Measurements from ENCODE around the gene MIPOL1. TPM values are rescaled to one million over a fixed set of nuclear protein-coding genes. Genes with fewer than 3 reads are reported as not detected.
"Not testable (repeated sequence)": the region's sequence is repeated elsewhere in the genome, so short reads cannot be mapped to it uniquely, and the experiment has no call there.

The MIPOL1 gene
- total RNA-seq, 2 donors from 2014 or later, result 0.67 to 1.5 TPM

GRCh38 chr14:37270629-37271028 lies 72.9 kb downstream of the MIPOL1 start:
- Mint-ChIP-seq H3K4me1 (no peaks in the 10 kb centered on the region), H3K27me3 (no peaks in the 10 kb centered on the region), H3K4me3 (no peak overlapping the region), H3K27ac (no peak overlapping the region), H3K36me3 (ENCODE audit: low read depth) (no peaks in the 10 kb centered on the region), H3K9me3 (no peaks in the 10 kb centered on the region)
- ATAC-seq (replicated peaks), result no peak

GRCh38 chr14:37272569-37272968 lies 74.8 kb downstream of the MIPOL1 start:
- no peak for ATAC-seq (replicated peaks)
- Mint-ChIP-seq H3K27ac (no peak overlapping the region), H3K9me3 (no peaks in the 10 kb centered on the region), H3K4me1 (no peaks in the 10 kb centered on the region), H3K27me3 (no peaks in the 10 kb centered on the region), H3K4me3 (no peak overlapping the region), H3K36me3 (ENCODE audit: low read depth) (no peaks in the 10 kb centered on the region)

GRCh38 chr14:37274652-37275051 lies 76.9 kb downstream of the MIPOL1 start:
- no peaks in the 10 kb centered on the region for H3K9me3 Mint-ChIP-seq
- H3K27me3 Mint-ChIP-seq, result no peaks in the 10 kb centered on the region
- no peak for ATAC-seq (replicated peaks)
- no peak overlapping the region for H3K4me3 Mint-ChIP-seq
- no peaks in the 10 kb centered on the region for H3K36me3 Mint-ChIP-seq (ENCODE audit: low read depth)
- no peaks in the 10 kb centered on the region for H3K4me1 Mint-ChIP-seq
- no peak overlapping the region for H3K27ac Mint-ChIP-seq

- no peak overlapping the region for H3K27ac Mint-ChIP-seq
- H3K4me3 Mint-ChIP-seq, result no peak overlapping the region
- H3K27me3 Mint-ChIP-seq, result no peaks in the 10 kb centered on the region
- H3K9me3 Mint-ChIP-seq, result no peaks in the 10 kb centered on the region
- ATAC-seq (replicated peaks), result no peak
- H3K36me3 Mint-ChIP-seq (ENCODE audit: low read depth), result no peaks in the 10 kb centered on the region
- H3K4me1 Mint-ChIP-seq, result no peaks in the 10 kb centered on the region
These were observed 78.2 kb downstream of the MIPOL1 start for GRCh38 chr14:37275963-37276362.

- no peaks in the 10 kb centered on the region for H3K4me1 Mint-ChIP-seq
- H3K27ac Mint-ChIP-seq, result no peak overlapping the region
- no peak overlapping the region for H3K4me3 Mint-ChIP-seq
- no peaks in the 10 kb centered on the region for H3K27me3 Mint-ChIP-seq
- no peaks in the 10 kb centered on the region for H3K9me3 Mint-ChIP-seq
- H3K36me3 Mint-ChIP-seq (ENCODE audit: low read depth), result no peaks in the 10 kb centered on the region
- ATAC-seq (replicated peaks), result no peak
These were observed 81.2 kb downstream of the MIPOL1 start for GRCh38 chr14:37278636-37279538.

GRCh38 chr14:37279818-37280217 lies 82.1 kb downstream of the MIPOL1 start:
- Mint-ChIP-seq H3K4me1 (no peaks in the 10 kb centered on the region), H3K27ac (no peak overlapping the region), H3K27me3 (no peaks in the 10 kb centered on the region), H3K4me3 (no peak overlapping the region), H3K9me3 (no peaks in the 10 kb centered on the region), H3K36me3 (ENCODE audit: low read depth) (no peaks in the 10 kb centered on the region)
- ATAC-seq (replicated peaks), result no peak

GRCh38 chr14:37284760-37285159 lies 87.0 kb downstream of the MIPOL1 start:
- H3K9me3 Mint-ChIP-seq, result no peaks in the 10 kb centered on the region
- H3K27me3 Mint-ChIP-seq, result no peaks in the 10 kb centered on the region
- no peak overlapping the region for H3K4me3 Mint-ChIP-seq
- ATAC-seq (replicated peaks), result no peak
- H3K36me3 Mint-ChIP-seq (ENCODE audit: low read depth), result no peaks in the 10 kb centered on the region
- no peaks in the 10 kb centered on the region for H3K4me1 Mint-ChIP-seq
- H3K27ac Mint-ChIP-seq, result no peak overlapping the region

- Mint-ChIP-seq H3K4me3 (no peak overlapping the region), H3K4me1 (no peaks in the 10 kb centered on the region), H3K27me3 (no peaks in the 10 kb centered on the region), H3K9me3 (no peaks in the 10 kb centered on the region), H3K27ac (no peak overlapping the region), H3K36me3 (ENCODE audit: low read depth) (no peaks in the 10 kb centered on the region)
- ATAC-seq (replicated peaks), result no peak
These were observed 87.5 kb downstream of the MIPOL1 start for GRCh38 chr14:37285220-37285619.

- H3K4me1 Mint-ChIP-seq, result no peaks in the 10 kb centered on the region
- ATAC-seq (replicated peaks), result no peak
- no peaks in the 10 kb centered on the region for H3K27me3 Mint-ChIP-seq
- peaks cover 9% of the 10 kb centered on the region for H3K9me3 Mint-ChIP-seq
- H3K4me3 Mint-ChIP-seq, result no peak overlapping the region
- H3K27ac Mint-ChIP-seq, result no peak overlapping the region
- no peaks in the 10 kb centered on the region for H3K36me3 Mint-ChIP-seq (ENCODE audit: low read depth)
These were observed 92.0 kb downstream of the MIPOL1 start for GRCh38 chr14:37289688-37290087.

- not testable (repeated sequence) for H3K27me3 Mint-ChIP-seq; H3K27ac Mint-ChIP-seq; H3K4me3 Mint-ChIP-seq; H3K4me1 Mint-ChIP-seq; H3K36me3 Mint-ChIP-seq (ENCODE audit: low read depth); ATAC-seq (replicated peaks)
- H3K9me3 Mint-ChIP-seq, result peaks cover 11% of the 10 kb centered on the region
These were observed 97.5 kb downstream of the MIPOL1 start for GRCh38 chr14:37295262-37295661.

- no peaks in the 10 kb centered on the region for H3K36me3 Mint-ChIP-seq (ENCODE audit: low read depth)
- peaks cover 15% of the 10 kb centered on the region for H3K9me3 Mint-ChIP-seq
These were observed 113.5 kb downstream of the MIPOL1 start for GRCh38 chr14:37311252-37311651.

GRCh38 chr14:37318938-37319337 lies 121.2 kb downstream of the MIPOL1 start:
- Mint-ChIP-seq H3K27me3 (no peaks in the 10 kb centered on the region), H3K9me3 (peaks cover 8% of the 10 kb centered on the region), H3K36me3 (ENCODE audit: low read depth) (no peaks in the 10 kb centered on the region), H3K4me1 (no peaks in the 10 kb centered on the region), H3K27ac (no peak overlapping the region), H3K4me3 (no peak overlapping the region)
- ATAC-seq (replicated peaks), result no peak

More at GRCh38 chr14:37311252-37311651, 113.5 kb downstream of the MIPOL1 start:
- H3K27ac Mint-ChIP-seq, result no peak overlapping the region
- H3K27me3 Mint-ChIP-seq, result no peaks in the 10 kb centered on the region
- H3K4me1 Mint-ChIP-seq, result no peaks in the 10 kb centered on the region
- no peak overlapping the region for H3K4me3 Mint-ChIP-seq
- no peak for ATAC-seq (replicated peaks)

GRCh38 chr14:37320106-37320505 lies 122.4 kb downstream of the MIPOL1 start:
- H3K9me3 Mint-ChIP-seq, result peaks cover 6% of the 10 kb centered on the region
- no peaks in the 10 kb centered on the region for H3K36me3 Mint-ChIP-seq (ENCODE audit: low read depth)
- no peaks in the 10 kb centered on the region for H3K27me3 Mint-ChIP-seq
- ATAC-seq (replicated peaks), result no peak
- no peak overlapping the region for H3K4me3 Mint-ChIP-seq
- H3K27ac Mint-ChIP-seq, result no peak overlapping the region
- no peaks in the 10 kb centered on the region for H3K4me1 Mint-ChIP-seq

GRCh38 chr14:37325332-37325731 lies 127.6 kb downstream of the MIPOL1 start:
- H3K27ac Mint-ChIP-seq, result no peak overlapping the region
- H3K36me3 Mint-ChIP-seq (ENCODE audit: low read depth), result no peaks in the 10 kb centered on the region
- peaks cover 3% of the 10 kb centered on the region for H3K9me3 Mint-ChIP-seq

GRCh38 chr14:37326434-37326833 lies 128.7 kb downstream of the MIPOL1 start:
- H3K4me3 Mint-ChIP-seq, result no peak overlapping the region
- H3K4me1 Mint-ChIP-seq, result no peaks in the 10 kb centered on the region
- no peaks in the 10 kb centered on the region for H3K27me3 Mint-ChIP-seq
- H3K36me3 Mint-ChIP-seq (ENCODE audit: low read depth), result no peaks in the 10 kb centered on the region
- no peak overlapping the region for H3K27ac Mint-ChIP-seq
- H3K9me3 Mint-ChIP-seq, result peaks cover 3% of the 10 kb centered on the region
- no peak for ATAC-seq (replicated peaks)

More at GRCh38 chr14:37325332-37325731, 127.6 kb downstream of the MIPOL1 start:
- Mint-ChIP-seq H3K27me3 (no peaks in the 10 kb centered on the region), H3K4me3 (no peak overlapping the region), H3K4me1 (no peaks in the 10 kb centered on the region)
- ATAC-seq (replicated peaks), result no peak
